Right lobe of liver (tissue), 6 donors: ENCODE measurements around the gene KAT2A. TPM values are rescaled to one million over a fixed set of nuclear protein-coding genes. Genes with fewer than 3 reads are reported as not detected.

Experiments
- ATAC-seq, 4 donors: fragments of 200-7000 bp; cut with Tn5 transposase; one replicate each; pipeline ENCODE4 v1.9.1; 2020; ENCODE audit warnings: mild to moderate bottlenecking in 4 of 4, moderate library complexity in 4 of 4
- DNase-seq, 3 donors: peaks; one replicate each; pipeline ENCODE4 v3.0.0-alpha.2; 2020
- H3K27ac ChIP-seq, 3 donors: fragments of 200-600 bp; one replicate each; pipeline ENCODE4 v1.8.0; 2022
- H3K27me3 ChIP-seq, 2 donors: fragments of 200-600 bp; one replicate each; pipeline ENCODE4 v1.8.0; 2022
- H3K36me3 ChIP-seq, 4 donors: fragments of 200-600 bp; sonication (generic) in 1 of 4; one replicate each; pipeline versions ENCODE4 v1.5.1 to v1.8.0; 2017 to 2022; ENCODE audit warnings: control low read depth in 1 of 4
- H3K4me1 ChIP-seq, 4 donors: fragments of 200-600 bp; sonication (generic) in 1 of 4; one replicate each; pipeline versions ENCODE4 v1.5.1 to v1.8.0; 2017 to 2022; ENCODE audit warnings: control low read depth in 1 of 4
- H3K4me3 ChIP-seq, 3 donors: fragments of 200-600 bp; one replicate each; pipeline ENCODE4 v1.8.0; 2022
- H3K9me3 ChIP-seq, 4 donors: fragments of 200-600 bp; sonication (generic) in 1 of 4; one replicate each; pipeline versions ENCODE4 v1.5.1 to v1.8.0; 2017 to 2022; ENCODE audit warnings: control low read depth in 1 of 4
- POLR2A ChIP-seq: fragments of 450-650 bp; IDR thresholded peaks from one replicate; pipeline ENCODE4 v1.6.1; 2017; ENCODE audit warnings: antibody characterized with exemption, mild to moderate bottlenecking
- WGBS: methylation state at CpG from one replicate; pipeline ENCODE4 v1.1.6; 2018; ENCODE audit warnings: low coverage, low lambda C conversion rate; ENCODE audit not compliant: insufficient coverage; ENCODE audit errors: missing lambda C conversion rate; 5-methylcytosine and 5-hydroxymethylcytosine counted together
- intact Hi-C, 2 donors: fragments of 100-400 bp; cut with DNase I; formaldehyde crosslinking; loops; one replicate each; pipeline versions ENCODE4 v1.11.2 to v1.14.1; 2022
- total RNA-seq, 6 experiments: library from RNA; depleted of rRNA in 2 of 6; stranded (reverse); fragments of >200 nt in 2 of 6; fragmentation: NEBNext Ultra II Directional in 3 of 6; extraction: Animal tissue kit (Norgen Biotek cat#: 25700) in 3 of 6; gene quantifications; one replicate each; pipeline versions ENCODE4 v1.1.0 to v1.2.4, GENCODE V29; 2016 to 2023
- TF ChIP-seq, protein P1 (sequence below), 4 donors: fragments of 200-600 bp in 3 of 4; fragments of 450-650 bp in 1 of 4; IDR thresholded peaks; one replicate each; pipeline versions ENCODE4 v1.5.1 to v1.8.0; 2016 to 2022; ENCODE audit warnings: antibody characterized with exemption in 4 of 4, mild to moderate bottlenecking in 2 of 4
- donor health status: DM: no; HTN: yes; CAD: no.
- donor health status: DM: no; HTN: no; CAD: no.
- donor health status: DM: no; HTN: no; CAD: no.
- donor health status: DM: no; HTN: yes; CAD: no.
- donor health status: DM: no; HTN: yes; CAD: no.

The KAT2A gene
- total RNA-seq, 6 experiments from 2014 or later = 14.3 to 36.4 (median 21.3) TPM

DNA sequence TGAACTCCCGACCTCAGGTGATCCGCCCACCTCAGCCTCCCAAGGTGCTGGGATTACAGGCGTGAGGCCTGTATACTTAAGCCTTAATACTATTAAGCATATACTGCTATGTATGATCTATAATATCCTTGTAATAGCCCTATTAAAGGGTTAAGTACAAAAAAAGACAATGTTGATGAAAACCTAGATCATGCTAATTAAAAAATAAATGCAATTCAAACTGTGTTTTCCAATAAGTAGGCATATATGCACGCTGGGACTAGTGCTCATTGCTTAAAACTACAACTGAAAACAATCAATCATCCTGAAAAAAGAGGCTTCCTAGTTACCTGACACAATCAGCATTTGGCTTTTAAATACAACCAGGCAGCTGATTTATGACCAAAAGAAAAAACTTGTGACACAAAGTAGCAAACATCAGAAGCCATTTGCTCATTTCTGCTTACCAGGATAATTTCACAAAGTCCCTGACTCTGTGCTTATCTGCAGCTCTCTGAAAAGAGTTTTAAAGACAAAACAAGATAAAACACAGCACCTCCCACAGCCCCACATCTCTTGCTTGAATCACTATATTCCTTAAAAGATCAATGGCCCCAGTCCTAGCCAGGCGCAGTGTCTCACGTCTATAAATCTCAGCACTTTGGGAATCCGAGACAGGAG is 34.0 kb downstream of the KAT2A start:
- Histone ChIP-seq H3K4me3 (no peak overlapping the region), H3K4me1 (peaks cover 0 to 33% (median 0%) of the 10 kb centered on the region in 4 donors), H3K9me3 (no peaks in the 10 kb centered on the region), H3K36me3 (no peaks in the 10 kb centered on the region), H3K27ac (peak overlapping the region in 1 of 3 donors; percentile 26), H3K27me3 (no peaks in the 10 kb centered on the region)
- ATAC-seq (peak in 2 of 4 donors; percentile 18 to 40), DNase-seq (no peak)
- WGBS = 53% methylated on average over 7 of the region's 7 CpGs
- intact Hi-C loops = no loop called here
- no peak for TF ChIP-seq POLR2A
- TF ChIP-seq, protein P1, sequence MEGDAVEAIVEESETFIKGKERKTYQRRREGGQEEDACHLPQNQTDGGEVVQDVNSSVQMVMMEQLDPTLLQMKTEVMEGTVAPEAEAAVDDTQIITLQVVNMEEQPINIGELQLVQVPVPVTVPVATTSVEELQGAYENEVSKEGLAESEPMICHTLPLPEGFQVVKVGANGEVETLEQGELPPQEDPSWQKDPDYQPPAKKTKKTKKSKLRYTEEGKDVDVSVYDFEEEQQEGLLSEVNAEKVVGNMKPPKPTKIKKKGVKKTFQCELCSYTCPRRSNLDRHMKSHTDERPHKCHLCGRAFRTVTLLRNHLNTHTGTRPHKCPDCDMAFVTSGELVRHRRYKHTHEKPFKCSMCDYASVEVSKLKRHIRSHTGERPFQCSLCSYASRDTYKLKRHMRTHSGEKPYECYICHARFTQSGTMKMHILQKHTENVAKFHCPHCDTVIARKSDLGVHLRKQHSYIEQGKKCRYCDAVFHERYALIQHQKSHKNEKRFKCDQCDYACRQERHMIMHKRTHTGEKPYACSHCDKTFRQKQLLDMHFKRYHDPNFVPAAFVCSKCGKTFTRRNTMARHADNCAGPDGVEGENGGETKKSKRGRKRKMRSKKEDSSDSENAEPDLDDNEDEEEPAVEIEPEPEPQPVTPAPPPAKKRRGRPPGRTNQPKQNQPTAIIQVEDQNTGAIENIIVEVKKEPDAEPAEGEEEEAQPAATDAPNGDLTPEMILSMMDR (IDR thresholded peaks at IDR 0.05) = no peak

DNA sequence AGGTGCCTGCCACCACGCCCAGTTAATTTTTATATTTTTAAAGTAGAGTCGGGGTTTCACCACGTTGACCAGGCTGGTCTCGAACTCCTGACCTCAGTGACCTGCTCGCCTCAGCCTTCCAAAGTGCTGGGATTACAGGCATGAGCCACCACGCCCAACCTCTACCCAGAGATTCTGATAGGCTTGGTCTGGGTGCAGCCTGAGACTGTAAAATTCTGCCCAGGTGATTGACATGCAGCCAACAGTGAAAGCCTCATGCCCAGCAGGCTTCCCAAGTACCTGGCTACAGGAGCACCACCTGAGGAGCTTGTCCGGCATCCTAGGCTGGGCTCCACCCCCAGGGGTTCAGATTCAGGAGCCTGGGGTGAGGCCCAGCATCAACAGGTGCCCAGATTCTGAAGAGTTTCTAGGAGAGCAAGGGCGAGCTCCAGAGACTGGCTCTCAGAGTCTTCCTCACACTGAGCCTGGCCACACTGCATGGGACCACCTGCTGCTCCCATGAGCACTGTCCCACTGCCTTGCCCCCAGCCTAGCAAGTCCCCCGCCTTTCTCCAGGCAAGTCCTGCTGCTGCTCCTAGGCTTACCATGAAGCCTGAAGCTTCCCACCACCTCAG is 39.5 kb downstream of the KAT2A start:
- ATAC-seq = peak in 1 of 4 donors; percentile 19
- intact Hi-C loops = no loop called here
- Histone ChIP-seq H3K4me1 (peaks cover 0 to 3% (median 0%) of the 10 kb centered on the region in 4 donors), H3K27ac (no peak overlapping the region), H3K27me3 (no peaks in the 10 kb centered on the region), H3K36me3 (no peaks in the 10 kb centered on the region), H3K9me3 (no peaks in the 10 kb centered on the region), H3K4me3 (no peak overlapping the region)
- WGBS = 93% methylated on average over 2 of the region's 9 CpGs
- TF ChIP-seq, protein P1 (IDR thresholded peaks at IDR 0.05) = no peak
- TF ChIP-seq POLR2A = no peak
- no peak for DNase-seq

- 80% methylated on average over 2 of the region's 2 CpGs for WGBS
- intact Hi-C loops = no loop called here
These were observed 41.6 kb downstream of the KAT2A start for GRCh38 chr17:42079541-42079940.

DNA sequence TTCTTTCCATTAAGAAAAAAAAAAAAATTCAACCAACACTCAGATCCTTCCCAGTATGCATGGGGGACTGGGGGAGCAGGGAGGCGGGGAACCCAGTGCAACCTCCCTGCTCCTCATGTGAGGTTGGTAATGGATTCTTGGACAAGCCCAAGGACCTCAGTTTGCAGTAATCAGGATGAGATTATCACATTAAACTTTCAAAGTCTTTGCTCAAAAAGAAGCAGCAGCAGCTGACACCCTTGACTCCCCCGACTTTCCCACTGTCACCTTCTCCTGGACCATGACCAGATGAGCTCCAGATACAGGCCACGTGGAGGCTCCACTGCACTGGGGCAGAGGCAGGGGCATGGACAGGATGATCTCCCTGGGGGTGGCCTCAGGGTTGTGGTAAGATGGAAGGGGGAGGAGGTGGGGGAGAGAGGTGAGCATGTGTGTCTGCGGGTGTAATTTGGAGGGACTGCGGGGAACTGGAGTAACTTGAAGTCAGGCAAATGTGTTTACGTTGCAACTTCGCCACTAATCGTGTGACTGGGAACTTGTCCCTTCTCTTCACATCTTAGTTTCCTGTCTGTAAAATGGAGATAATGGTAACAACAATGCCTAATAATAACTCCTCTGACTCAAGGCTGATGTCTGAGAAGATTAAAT is 42.6 kb downstream of the KAT2A start:
- Histone ChIP-seq H3K4me3 (no peak overlapping the region), H3K27me3 (no peaks in the 10 kb centered on the region), H3K36me3 (no peaks in the 10 kb centered on the region), H3K27ac (no peak overlapping the region), H3K4me1 (no peaks in the 10 kb centered on the region), H3K9me3 (no peaks in the 10 kb centered on the region)
- ATAC-seq (peak in 3 of 4 donors; percentile 15 to 39 (median 38)), DNase-seq (no peak)
- intact Hi-C loops = no loop called here
- 71% methylated on average over 4 of the region's 8 CpGs for WGBS
- TF ChIP-seq, protein P1 (IDR thresholded peaks at IDR 0.05) = no peak
- no peak for TF ChIP-seq POLR2A

More at GRCh38 chr17:42079541-42079940, 41.6 kb downstream of the KAT2A start:
- Histone ChIP-seq H3K4me1 (no peaks in the 10 kb centered on the region), H3K27ac (no peak overlapping the region), H3K27me3 (no peaks in the 10 kb centered on the region), H3K9me3 (no peaks in the 10 kb centered on the region), H3K36me3 (no peaks in the 10 kb centered on the region), H3K4me3 (no peak overlapping the region)
- DNase-seq (no peak), ATAC-seq (no peak)
- TF ChIP-seq, protein P1 (IDR thresholded peaks at IDR 0.05) = no peak
- TF ChIP-seq POLR2A = no peak
